HK-2 (cell line): ENCODE data around the gene MRPL10.
A peak's percentile ranks its signal among the peaks of the same experiment; 100 is the strongest.

Experiments used
- DNase-seq: peaks from one replicate; pipeline ENCODE4 v3.0.0-alpha.2; 2018; ENCODE audit not compliant: unreplicated experiment

The MRPL10 gene

GRCh38 chr17:47813512-47814031 is 17.8 kb downstream of the MRPL10 start:
- DNase-seq, result no peak

- DNase-seq, result no peak
Measured at GRCh38 chr17:47813077-47813476, 18.3 kb downstream of the MRPL10 start.

- DNase-seq, result no peak
Measured at GRCh38 chr17:47812146-47812920, 19.0 kb downstream of the MRPL10 start.

GRCh38 chr17:47811709-47812108 is 19.6 kb downstream of the MRPL10 start:
- no peak for DNase-seq

GRCh38 chr17:47810901-47811635 is 20.3 kb downstream of the MRPL10 start:
- DNase-seq, result no peak

GRCh38 chr17:47810200-47810821 is 21.0 kb downstream of the MRPL10 start:
- DNase-seq, result peak; percentile 81

GRCh38 chr17:47808830-47809480 is 22.4 kb downstream of the MRPL10 start:
- no peak for DNase-seq

GRCh38 chr17:47808036-47808829 is 23.1 kb downstream of the MRPL10 start:
- no peak for DNase-seq

- DNase-seq, result no peak
Measured at GRCh38 chr17:47807421-47807820, 23.9 kb downstream of the MRPL10 start.

- no peak for DNase-seq
Measured at GRCh38 chr17:47806913-47807255, 24.5 kb downstream of the MRPL10 start.

GRCh38 chr17:47806026-47806912 is 25.1 kb downstream of the MRPL10 start:
- DNase-seq, result no peak

GRCh38 chr17:47804461-47804860 is 26.9 kb downstream of the MRPL10 start:
- DNase-seq, result no peak

GRCh38 chr17:47803751-47804150 is 27.6 kb downstream of the MRPL10 start:
- no peak for DNase-seq

GRCh38 chr17:47803201-47803600 is 28.1 kb downstream of the MRPL10 start:
- no peak for DNase-seq

- DNase-seq, result peak; percentile 41
Measured at GRCh38 chr17:47802341-47803022, 28.9 kb downstream of the MRPL10 start.

GRCh38 chr17:47801906-47802305 is 29.4 kb downstream of the MRPL10 start:
- DNase-seq, result no peak

GRCh38 chr17:47801176-47801765 is 30.1 kb downstream of the MRPL10 start:
- no peak for DNase-seq

GRCh38 chr17:47800686-47801085 is 30.7 kb downstream of the MRPL10 start:
- DNase-seq, result no peak

- DNase-seq, result no peak
Measured at GRCh38 chr17:47797797-47798196, 33.5 kb downstream of the MRPL10 start.
